Keratinocyte (primary cell): ENCODE results near the gene DLG2. TPM values are rescaled to one million over a fixed set of nuclear protein-coding genes. Genes with fewer than 3 reads are reported as not detected.

Source experiments
- DNase-seq: peaks from one replicate; pipeline ENCODE4 v3.0.0-alpha.2; 2011; ENCODE audit warnings: low read depth, missing footprints, low spot score
- FAIRE-seq: peaks from 2 replicates; lab custom pipeline; 2011; peaks lifted over from hg19 to GRCh38; lab: Jason Lieb, UNC
- H2AFZ ChIP-seq: 2 replicates; pipeline ENCODE4 v1.6.0; 2012; ENCODE audit warnings: low read length, control low read depth, inconsistent platforms; ENCODE audit not compliant: control insufficient read depth
- H3K27ac ChIP-seq: 2 replicates; pipeline ENCODE4 v1.5.1; 2011; ENCODE audit warnings: low read length; ENCODE audit not compliant: control insufficient read depth, insufficient read depth
- H3K27me3 ChIP-seq: 3 replicates; pipeline ENCODE4 v1.6.0; 2011; ENCODE audit warnings: low read length; ENCODE audit not compliant: control insufficient read depth, insufficient read depth; ENCODE audit errors: extremely low read depth
- H3K36me3 ChIP-seq, 2 experiments: 2 replicates in 1 of 2; 3 replicates in 1 of 2; pipeline ENCODE4 v1.5.1; 2011; ENCODE audit warnings: low read length in 2 of 2, mild to moderate bottlenecking in 1 of 2; ENCODE audit not compliant: control insufficient read depth in 2 of 2, insufficient read depth in 2 of 2; ENCODE audit errors: extremely low read depth in 1 of 2
- H3K4me1 ChIP-seq: 3 replicates; pipeline ENCODE4 v1.5.1; 2011; ENCODE audit warnings: low read length; ENCODE audit not compliant: control insufficient read depth, insufficient read depth; ENCODE audit errors: extremely low read depth
- H3K4me2 ChIP-seq: 3 replicates; pipeline ENCODE4 v1.6.0; 2011; ENCODE audit warnings: low read depth, low read length; ENCODE audit not compliant: control insufficient read depth, insufficient read depth; ENCODE audit errors: extremely low read depth
- H3K4me3 ChIP-seq, 3 experiments: fragments of 200-600 bp in 1 of 3; sonication (generic) in 1 of 3; 2 replicates in 2 of 3; 3 replicates in 1 of 3; pipeline ENCODE4 v1.5.1; 2011 to 2016; ENCODE audit warnings: low read length in 3 of 3, mild to moderate bottlenecking in 3 of 3, control low read depth in 2 of 3, inconsistent platforms in 1 of 3, low read depth in 1 of 3, mixed read lengths in 1 of 3, mixed run types in 1 of 3, moderate library complexity in 1 of 3; ENCODE audit not compliant: control insufficient read depth in 2 of 3, insufficient read depth in 2 of 3; ENCODE audit errors: extremely low read depth in 1 of 3
- H3K79me2 ChIP-seq: 2 replicates; pipeline ENCODE4 v1.6.0; 2012; ENCODE audit warnings: low read length; ENCODE audit not compliant: control insufficient read depth, insufficient read depth
- H3K9ac ChIP-seq: 3 replicates; pipeline ENCODE4 v1.6.0; 2011; ENCODE audit warnings: low read length; ENCODE audit not compliant: control insufficient read depth, insufficient read depth; ENCODE audit errors: extremely low read depth
- H3K9me1 ChIP-seq: 3 replicates; pipeline ENCODE4 v1.6.0; 2011; ENCODE audit warnings: low read length; ENCODE audit not compliant: control insufficient read depth, insufficient read depth; ENCODE audit errors: extremely low read depth
- H3K9me3 ChIP-seq: 2 replicates; pipeline ENCODE4 v1.5.1; 2012; ENCODE audit warnings: low read depth, low read length; ENCODE audit not compliant: control insufficient read depth
- H4K20me1 ChIP-seq: 3 replicates; pipeline ENCODE4 v1.6.0; 2011; ENCODE audit warnings: low read length; ENCODE audit not compliant: control insufficient read depth, insufficient read depth; ENCODE audit errors: extremely low read depth
- CTCF ChIP-seq, 3 experiments: IDR thresholded peaks in 1 of 3; conservative IDR thresholded peaks in 1 of 3; optimal IDR thresholded peaks in 1 of 3; 2 replicates in 2 of 3; 3 replicates in 1 of 3; pipeline versions ENCODE3 to v1.5.1; 2011; ENCODE audit warnings: low read length in 3 of 3, mild to moderate bottlenecking in 3 of 3, moderate library complexity in 2 of 3, control low read depth in 1 of 3, inconsistent platforms in 1 of 3; ENCODE audit not compliant: insufficient read depth in 2 of 3; ENCODE audit errors: extremely low read depth in 1 of 3
- EZH2 ChIP-seq: IDR thresholded peaks from one replicate; pipeline ENCODE4 v1.6.1; 2012; ENCODE audit warnings: inconsistent platforms, mild to moderate bottlenecking, low read length, moderate library complexity
- dilution Hi-C: fragments of 300-500 bp; cut with MboI; formaldehyde crosslinking; loops from one replicate; pipeline ENCODE4 v1.7.0; 2020; ENCODE audit warnings: low sequenced_read_pairs; ENCODE audit not compliant: extremely low pct_ligation_motif_present
- polyA plus RNA-seq, 5 experiments: library from polyadenylated mRNA; depleted of rRNA in 3 of 5; stranded (reverse) in 3 of 5; stranded (forward) in 1 of 5; unstranded in 1 of 5; fragments of >200 nt; gene quantifications; 1 replicate in 1 of 5; 2 replicates in 3 of 5; 3 replicates in 1 of 5; pipeline versions ENCODE4 v1.2.1 to v1.2.3, GENCODE V29; 2011 to 2012; ENCODE audit warnings: missing spikeins in 2 of 5, low read depth in 1 of 5, low replicate concordance in 1 of 5

Gene DLG2
- polyA plus RNA-seq, 1 donor (not counting 4 experiments of a cell fraction or from before 2014, with no cell fraction given): 0.55 TPM

- H3K79me2 ChIP-seq: no peaks in the 10 kb centered on the region
- no peaks in the 10 kb centered on the region for H3K36me3 ChIP-seq
- DNase-seq (no peak), FAIRE-seq (no peak)
- H3K9me3 ChIP-seq: no peaks in the 10 kb centered on the region
- H3K4me1 ChIP-seq: peaks cover 18% of the 10 kb centered on the region
- H3K4me3 ChIP-seq: no peak overlapping the region
- no peak overlapping the region for H3K4me2 ChIP-seq
- dilution Hi-C loops: no loop called here
- H2AFZ ChIP-seq: no peak overlapping the region
- H4K20me1 ChIP-seq: no peaks in the 10 kb centered on the region
- no peaks in the 10 kb centered on the region for H3K27me3 ChIP-seq
- no peaks in the 10 kb centered on the region for H3K9me1 ChIP-seq
- no peak for TF ChIP-seq CTCF (optimal IDR thresholded peaks at IDR 0.05 in 1 of 3, IDR thresholded peaks at IDR 0.05 in 1 of 3, conservative IDR thresholded peaks at IDR 0.05 in 1 of 3; ENCODE audit: extremely low read depth in 1 of 3, insufficient read depth in 2 of 3, low read length in 3 of 3)
- TF ChIP-seq EZH2: no peak
- no peak overlapping the region for H3K9ac ChIP-seq
- H3K27ac ChIP-seq: no peak overlapping the region
Observed at GRCh38 chr11:85165819-85166218, 461.3 kb downstream of the DLG2 start.

GRCh38 chr11:85164743-85165142 lies 462.4 kb downstream of the DLG2 start:
- no peaks in the 10 kb centered on the region for H3K27me3 ChIP-seq
- no peaks in the 10 kb centered on the region for H3K9me3 ChIP-seq
- no peaks in the 10 kb centered on the region for H3K36me3 ChIP-seq
- H3K4me3 ChIP-seq: no peak overlapping the region
- DNase-seq (no peak), FAIRE-seq (no peak)
- dilution Hi-C loops: no loop called here
- peaks cover 8% of the 10 kb centered on the region for H3K4me1 ChIP-seq
- no peaks in the 10 kb centered on the region for H3K79me2 ChIP-seq
- H2AFZ ChIP-seq: no peak overlapping the region
- no peak overlapping the region for H3K9ac ChIP-seq
- no peak overlapping the region for H3K4me2 ChIP-seq
- H3K9me1 ChIP-seq: no peaks in the 10 kb centered on the region
- no peak overlapping the region for H3K27ac ChIP-seq
- no peaks in the 10 kb centered on the region for H4K20me1 ChIP-seq
- TF ChIP-seq CTCF (optimal IDR thresholded peaks at IDR 0.05 in 1 of 3, IDR thresholded peaks at IDR 0.05 in 1 of 3, conservative IDR thresholded peaks at IDR 0.05 in 1 of 3; ENCODE audit: extremely low read depth in 1 of 3, insufficient read depth in 2 of 3, low read length in 3 of 3): no peak
